SU-DHL-6 (cell line): ENCODE data around the gene MCF2L2.

Experiments
- H2AFZ ChIP-seq: fragments of 200-600 bp; sonication (generic); 2 replicates; pipeline ENCODE4 v1.6.1; 2014; ENCODE audit warnings: low read depth, mild to moderate bottlenecking, moderate library complexity, mixed read lengths, antibody characterized with exemption, low read length; ENCODE audit not compliant: severe bottlenecking
- H3F3A ChIP-seq: fragments of 200-600 bp; shearing (Covaris generic); 2 replicates; pipeline ENCODE4 v1.6.0; 2016; ENCODE audit warnings: antibody characterized with exemption, mild to moderate bottlenecking; ENCODE audit not compliant: insufficient read depth
- H3K27ac ChIP-seq: fragments of 200-600 bp; sonication (generic); 2 replicates; pipeline ENCODE4 v1.5.1; 2016; ENCODE audit warnings: low read depth, mild to moderate bottlenecking, low read length, moderate library complexity, mixed read lengths
- H3K27me3 ChIP-seq: fragments of 200-600 bp; sonication (generic), shearing (Covaris generic); 2 replicates; pipeline ENCODE4 v1.6.0; 2014; ENCODE audit warnings: mild to moderate bottlenecking, low read length
- H3K36me3 ChIP-seq: fragments of 200-600 bp; sonication (generic); 2 replicates; pipeline ENCODE4 v1.6.1; 2014; ENCODE audit warnings: mild to moderate bottlenecking, low read length, mixed read lengths
- H3K4me2 ChIP-seq: fragments of 300-600, 200-600 bp; shearing (Covaris generic), sonication (generic); 2 replicates; pipeline ENCODE4 v1.6.0; 2014; ENCODE audit warnings: low read length, low read depth, mild to moderate bottlenecking; ENCODE audit not compliant: poor library complexity, severe bottlenecking
- H3K4me3 ChIP-seq: fragments of 200-600 bp; sonication (generic); 2 replicates; pipeline ENCODE4 v1.5.1; 2014; ENCODE audit warnings: antibody characterized with exemption, low read length, mild to moderate bottlenecking, mixed read lengths; ENCODE audit not compliant: insufficient read depth, poor library complexity, severe bottlenecking
- H3K79me2 ChIP-seq: fragments of 200-600 bp; sonication (generic); 2 replicates; pipeline ENCODE4 v1.6.1; 2014; ENCODE audit warnings: mild to moderate bottlenecking, low read length, moderate library complexity; ENCODE audit not compliant: insufficient read depth
- H3K9ac ChIP-seq: fragments of 200-600 bp; sonication (generic); 2 replicates; pipeline ENCODE4 v1.7.0; 2014; ENCODE audit warnings: mild to moderate bottlenecking, low read length
- H3K9me2 ChIP-seq: fragments of 200-600 bp; sonication (generic); replicated peaks from 2 replicates; pipeline ENCODE4 v1.6.1; 2014; ENCODE audit warnings: low read length; ENCODE audit not compliant: insufficient read depth
- H3K9me3 ChIP-seq: fragments of 200-600 bp; sonication (generic); 2 replicates; pipeline ENCODE4 v1.6.1; 2014; ENCODE audit warnings: low read length, mixed read lengths; ENCODE audit not compliant: insufficient read depth
- H4K20me1 ChIP-seq: fragments of 200-600 bp; sonication (generic); 2 replicates; pipeline ENCODE4 v1.6.1; 2014; ENCODE audit warnings: low read depth, mild to moderate bottlenecking, antibody characterized with exemption, low read length, moderate library complexity, mixed read lengths
- EZH2phosphoT487 ChIP-seq: fragments of 200-600 bp; sonication (generic), shearing (Covaris generic); conservative IDR thresholded peaks from 2 replicates; pipeline ENCODE4 v1.6.1; 2018; ENCODE audit warnings: mild to moderate bottlenecking, antibody characterized with exemption, low read length, moderate library complexity, mixed read lengths
- TF ChIP-seq, protein P1 (sequence below): fragments of 200-600 bp; sonication (generic); IDR thresholded peaks from one replicate; pipeline ENCODE4 v1.5.1; 2017; ENCODE audit warnings: antibody characterized with exemption, mild to moderate bottlenecking, low read length, moderate library complexity; ENCODE audit not compliant: insufficient read depth, poor library complexity, severe bottlenecking

The MCF2L2 gene

DNA sequence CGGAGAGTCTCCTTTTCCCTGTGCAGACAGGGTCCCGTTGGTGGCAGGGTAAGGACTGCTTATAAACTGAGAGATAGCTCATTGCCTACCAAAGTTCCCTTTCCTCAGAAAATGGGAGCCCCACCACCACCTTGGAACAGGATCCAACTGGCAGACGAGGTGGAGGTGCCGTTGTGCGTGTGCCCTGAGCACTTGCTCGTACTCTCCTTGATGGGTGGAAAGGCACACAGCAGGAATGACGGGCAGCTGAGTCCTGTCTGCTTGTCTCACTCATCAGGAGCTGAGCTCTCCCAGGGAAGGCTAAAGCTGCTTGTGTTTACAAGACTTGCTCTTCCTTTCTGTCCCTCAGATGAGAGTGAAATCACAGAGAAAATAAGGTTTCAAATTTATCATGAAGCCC, 114.7 kb downstream of the MCF2L2 start:
- H3K4me2 ChIP-seq, result no peak overlapping the region
- H3K4me3 ChIP-seq, result no peak overlapping the region
- no peak overlapping the region for H3K9ac ChIP-seq
- H3K36me3 ChIP-seq, result no peaks in the 10 kb centered on the region
- H4K20me1 ChIP-seq, result no peaks in the 10 kb centered on the region
- no peaks in the 10 kb centered on the region for H3F3A ChIP-seq
- no peak overlapping the region for H2AFZ ChIP-seq
- no peaks in the 10 kb centered on the region for H3K27me3 ChIP-seq
- no peaks in the 10 kb centered on the region for H3K9me3 ChIP-seq
- H3K79me2 ChIP-seq, result no peaks in the 10 kb centered on the region
- no peak overlapping the region for H3K27ac ChIP-seq
- H3K9me2 ChIP-seq, result no peaks in the 10 kb centered on the region
- no peak for TF ChIP-seq EZH2phosphoT487

DNA sequence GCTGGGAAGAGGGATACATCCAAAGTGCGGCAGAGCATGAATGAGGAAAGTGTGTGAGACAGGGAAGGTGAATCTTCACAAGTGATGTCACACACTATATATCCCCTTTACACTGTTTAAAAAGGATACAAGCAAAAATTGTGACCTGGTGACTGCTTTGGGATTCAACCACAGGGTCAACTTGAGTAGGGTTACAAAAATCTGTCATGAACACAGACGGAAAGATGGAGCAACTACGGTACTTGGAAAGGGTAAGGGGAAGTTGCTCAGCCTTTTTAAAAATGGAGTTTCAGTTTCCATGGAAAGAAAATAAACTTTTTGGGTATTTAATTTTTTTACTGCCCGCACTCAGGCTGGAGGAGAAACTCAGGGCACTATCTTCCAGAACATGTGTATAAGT, 115.1 kb downstream of the MCF2L2 start:
- no peaks in the 10 kb centered on the region for H3K36me3 ChIP-seq
- no peak overlapping the region for H3K4me2 ChIP-seq
- H3K9me2 ChIP-seq, result no peaks in the 10 kb centered on the region
- no peak overlapping the region for H3K4me3 ChIP-seq
- H3K9me3 ChIP-seq, result no peaks in the 10 kb centered on the region
- H4K20me1 ChIP-seq, result no peaks in the 10 kb centered on the region
- H3K9ac ChIP-seq, result no peak overlapping the region
- H3K79me2 ChIP-seq, result no peaks in the 10 kb centered on the region
- no peak overlapping the region for H2AFZ ChIP-seq
- no peak overlapping the region for H3K27ac ChIP-seq
- H3F3A ChIP-seq, result no peaks in the 10 kb centered on the region
- TF ChIP-seq EZH2phosphoT487, result no peak
- TF ChIP-seq, protein P1, sequence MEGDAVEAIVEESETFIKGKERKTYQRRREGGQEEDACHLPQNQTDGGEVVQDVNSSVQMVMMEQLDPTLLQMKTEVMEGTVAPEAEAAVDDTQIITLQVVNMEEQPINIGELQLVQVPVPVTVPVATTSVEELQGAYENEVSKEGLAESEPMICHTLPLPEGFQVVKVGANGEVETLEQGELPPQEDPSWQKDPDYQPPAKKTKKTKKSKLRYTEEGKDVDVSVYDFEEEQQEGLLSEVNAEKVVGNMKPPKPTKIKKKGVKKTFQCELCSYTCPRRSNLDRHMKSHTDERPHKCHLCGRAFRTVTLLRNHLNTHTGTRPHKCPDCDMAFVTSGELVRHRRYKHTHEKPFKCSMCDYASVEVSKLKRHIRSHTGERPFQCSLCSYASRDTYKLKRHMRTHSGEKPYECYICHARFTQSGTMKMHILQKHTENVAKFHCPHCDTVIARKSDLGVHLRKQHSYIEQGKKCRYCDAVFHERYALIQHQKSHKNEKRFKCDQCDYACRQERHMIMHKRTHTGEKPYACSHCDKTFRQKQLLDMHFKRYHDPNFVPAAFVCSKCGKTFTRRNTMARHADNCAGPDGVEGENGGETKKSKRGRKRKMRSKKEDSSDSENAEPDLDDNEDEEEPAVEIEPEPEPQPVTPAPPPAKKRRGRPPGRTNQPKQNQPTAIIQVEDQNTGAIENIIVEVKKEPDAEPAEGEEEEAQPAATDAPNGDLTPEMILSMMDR, result no peak
- no peaks in the 10 kb centered on the region for H3K27me3 ChIP-seq

DNA sequence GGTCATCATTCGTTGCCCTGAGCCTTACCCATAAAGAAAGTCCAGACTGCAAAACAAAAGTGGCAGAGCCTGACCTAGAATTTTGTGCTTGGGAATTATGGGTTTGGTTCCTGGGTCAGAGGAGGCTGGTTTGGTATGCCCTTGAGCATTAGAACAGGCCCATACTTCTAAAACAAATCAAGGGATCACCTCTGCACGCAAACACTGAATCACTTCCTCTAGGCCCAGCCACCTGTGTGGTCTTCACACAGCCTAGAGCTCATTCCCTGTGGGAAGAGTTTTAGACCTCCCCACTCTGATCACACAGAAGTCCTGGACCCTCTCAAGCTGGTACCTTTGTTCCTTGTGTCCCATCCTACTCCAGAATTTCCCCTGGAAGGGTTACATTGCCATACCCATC, 116.0 kb downstream of the MCF2L2 start:
- Histone ChIP-seq H3K36me3 (no peaks in the 10 kb centered on the region), H3K9me2 (no peaks in the 10 kb centered on the region), H3K27ac (no peak overlapping the region), H4K20me1 (no peaks in the 10 kb centered on the region), H3K4me3 (no peak overlapping the region), H2AFZ (no peak overlapping the region), H3F3A (no peaks in the 10 kb centered on the region), H3K9ac (no peak overlapping the region), H3K27me3 (no peaks in the 10 kb centered on the region), H3K9me3 (no peaks in the 10 kb centered on the region), H3K79me2 (no peaks in the 10 kb centered on the region), H3K4me2 (no peak overlapping the region)
- TF ChIP-seq EZH2phosphoT487, result no peak
- TF ChIP-seq, protein P1, result no peak

DNA sequence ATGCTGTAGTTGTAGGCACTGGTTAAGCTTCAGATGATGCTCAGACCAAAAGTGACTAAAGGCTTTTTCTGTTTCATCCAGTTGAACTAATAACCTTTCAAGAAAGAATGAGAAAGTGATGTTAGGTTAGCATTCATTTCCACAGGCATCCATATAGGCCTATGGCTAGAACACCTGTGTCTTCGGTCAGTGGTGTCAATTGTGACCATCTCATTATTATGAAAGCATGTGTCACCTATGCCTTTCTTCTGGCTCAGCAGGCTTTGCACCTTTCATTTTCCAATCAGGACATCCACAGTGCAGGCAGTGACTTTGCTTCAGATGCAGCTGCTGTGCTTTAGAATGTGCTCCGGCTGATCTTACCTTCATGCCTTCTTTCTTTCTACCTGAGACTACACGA, 117.5 kb downstream of the MCF2L2 start:
- no peaks in the 10 kb centered on the region for H3K27me3 ChIP-seq
- H3K9ac ChIP-seq, result no peak overlapping the region
- H3K4me3 ChIP-seq, result no peak overlapping the region
- no peaks in the 10 kb centered on the region for H3F3A ChIP-seq
- no peaks in the 10 kb centered on the region for H3K36me3 ChIP-seq
- H2AFZ ChIP-seq, result no peak overlapping the region
- H3K79me2 ChIP-seq, result no peaks in the 10 kb centered on the region
- no peak overlapping the region for H3K4me2 ChIP-seq
- no peaks in the 10 kb centered on the region for H3K9me3 ChIP-seq
- no peaks in the 10 kb centered on the region for H3K9me2 ChIP-seq
- TF ChIP-seq, protein P1, result no peak
- TF ChIP-seq EZH2phosphoT487, result no peak
- no peaks in the 10 kb centered on the region for H4K20me1 ChIP-seq
- H3K27ac ChIP-seq, result no peak overlapping the region
